CD14-positive monocyte (primary cell): ENCODE measurements around the gene SH3GL3. TPM values are rescaled to one million over a fixed set of nuclear protein-coding genes. Genes with fewer than 3 reads are reported as not detected.
A peak's percentile ranks its signal among the peaks of the same experiment; 100 is the strongest.

Experiments used
- DNase-seq, 3 donors: peaks; one replicate each; pipeline ENCODE4 v3.0.0-alpha.2; 2011 to 2022
- H2AFZ ChIP-seq: 2 replicates; pipeline ENCODE4 v1.6.0; 2012; ENCODE audit warnings: mild to moderate bottlenecking, low read depth, low read length, inconsistent platforms; ENCODE audit not compliant: insufficient read depth, poor library complexity, severe bottlenecking
- H3K27ac ChIP-seq, 2 donors: 1 replicate in 1 of 2; 2 replicates in 1 of 2; pipeline ENCODE4 v1.5.1; 2012 to 2013; ENCODE audit warnings: low read length in 2 of 2, control low read depth in 1 of 2, inconsistent platforms in 1 of 2, low read depth in 1 of 2, mild to moderate bottlenecking in 1 of 2
- H3K27me3 ChIP-seq, 2 donors: one replicate each; pipeline versions ENCODE4 v1.6.0 to v1.6.1; 2011 to 2013; ENCODE audit warnings: low read length in 2 of 2; ENCODE audit not compliant: control insufficient read depth in 2 of 2, insufficient read depth in 2 of 2
- H3K36me3 ChIP-seq, 2 donors: replicated peaks in 1 of 2; 1 replicate in 1 of 2; 2 replicates in 1 of 2; pipeline versions ENCODE4 v1.5.1 to v1.6.1; 2012 to 2013; ENCODE audit warnings: low read length in 2 of 2, control low read depth in 1 of 2, inconsistent platforms in 1 of 2, mild to moderate bottlenecking in 1 of 2; ENCODE audit not compliant: insufficient read depth in 2 of 2, control insufficient read depth in 1 of 2
- H3K4me1 ChIP-seq, 2 donors: 1 replicate in 1 of 2; 2 replicates in 1 of 2; pipeline versions ENCODE4 v1.5.1 to v1.6.1; 2012 to 2013; ENCODE audit warnings: low read length in 2 of 2, control low read depth in 1 of 2, inconsistent platforms in 1 of 2, mild to moderate bottlenecking in 1 of 2, moderate library complexity in 1 of 2; ENCODE audit not compliant: insufficient read depth in 2 of 2, control insufficient read depth in 1 of 2
- H3K4me2 ChIP-seq: replicated peaks from 2 replicates; pipeline ENCODE3; 2012; ENCODE audit warnings: low read length, moderate library complexity, mild to moderate bottlenecking; ENCODE audit not compliant: poor library complexity, severe bottlenecking; ENCODE audit errors: extremely low read depth
- H3K4me3 ChIP-seq, 3 experiments: fragments of 200-600 bp in 1 of 3; sonication (generic) in 1 of 3; replicated peaks in 1 of 3; 1 replicate in 2 of 3; 2 replicates in 1 of 3; pipeline ENCODE4 v1.5.1; 2011 to 2013; ENCODE audit warnings: low read length in 3 of 3, mild to moderate bottlenecking in 3 of 3, control low read depth in 2 of 3, low read depth in 2 of 3, inconsistent platforms in 1 of 3, moderate library complexity in 1 of 3
- H3K79me2 ChIP-seq: 2 replicates; pipeline ENCODE4 v1.6.0; 2012; ENCODE audit warnings: mild to moderate bottlenecking, control low read depth, inconsistent platforms, low read length, moderate library complexity; ENCODE audit not compliant: insufficient read depth
- H3K9ac ChIP-seq: 2 replicates; pipeline ENCODE4 v1.6.0; 2017; ENCODE audit warnings: low read length, mild to moderate bottlenecking; ENCODE audit not compliant: insufficient read depth, poor library complexity, severe bottlenecking
- H3K9me3 ChIP-seq, 2 donors: replicated peaks in 1 of 2; 1 replicate in 1 of 2; 2 replicates in 1 of 2; pipeline versions ENCODE4 v1.5.1 to v1.6.1; 2012 to 2013; ENCODE audit warnings: low read length in 2 of 2, control low read depth in 1 of 2; ENCODE audit not compliant: control insufficient read depth in 1 of 2, insufficient read depth in 1 of 2
- H4K20me1 ChIP-seq: 2 replicates; pipeline ENCODE4 v1.6.0; 2012; ENCODE audit warnings: mild to moderate bottlenecking, low read length, control low read depth, moderate library complexity; ENCODE audit not compliant: insufficient read depth
- H3K27ac Mint-ChIP-seq, 7 donors: one replicate each; pipeline ENCODE4 v1.8.0; 2020; ENCODE audit warnings: mild to moderate bottlenecking in 7 of 7, mixed read lengths in 7 of 7, moderate library complexity in 6 of 7, inconsistent platforms in 2 of 7
- H3K27me3 Mint-ChIP-seq, 3 donors: one replicate each; pipeline ENCODE4 v1.8.0; 2021 to 2022; ENCODE audit warnings: low read depth in 3 of 3, mild to moderate bottlenecking in 3 of 3, mixed read lengths in 3 of 3, moderate library complexity in 3 of 3, inconsistent platforms in 1 of 3
- H3K36me3 Mint-ChIP-seq, 2 donors: one replicate each; pipeline ENCODE4 v1.8.0; 2020; ENCODE audit warnings: mixed read lengths in 2 of 2, inconsistent platforms in 1 of 2, mild to moderate bottlenecking in 1 of 2
- H3K4me1 Mint-ChIP-seq: one replicate; pipeline ENCODE4 v1.8.0; 2020; ENCODE audit warnings: mild to moderate bottlenecking, mixed read lengths
- H3K4me3 Mint-ChIP-seq, 2 donors: one replicate each; pipeline ENCODE4 v1.8.0; 2020; ENCODE audit warnings: mild to moderate bottlenecking in 2 of 2, mixed read lengths in 2 of 2, moderate library complexity in 1 of 2
- H3K9me3 Mint-ChIP-seq, 7 donors: one replicate each; pipeline ENCODE4 v1.8.0; 2020 to 2022; ENCODE audit warnings: mixed read lengths in 7 of 7, mild to moderate bottlenecking in 6 of 7, moderate library complexity in 6 of 7, inconsistent platforms in 2 of 7
- WGBS: methylation state at CpG from one replicate; pipeline ENCODE4 v1.1.5; 2013; ENCODE audit warnings: missing lambda C conversion rate; ENCODE audit not compliant: insufficient coverage; 5-methylcytosine and 5-hydroxymethylcytosine counted together
- intact Hi-C, 2 donors: fragments of 100-400 bp; cut with micrococcal nuclease; formaldehyde crosslinking; loops; one replicate each; pipeline versions ENCODE4 v1.15.0 to v1.15.1; 2023
- polyA plus RNA-seq, 3 donors: library from polyadenylated mRNA; depleted of rRNA in 1 of 3; unstranded in 2 of 3; stranded (reverse) in 1 of 3; fragments of 300-500 nt in 2 of 3; fragments of >200 nt in 1 of 3; fragmentation: Illumina TruSeq in 2 of 3; gene quantifications; 1 replicate in 2 of 3; 2 replicates in 1 of 3; pipeline ENCODE4 v1.2.3, GENCODE V29; 2012 to 2021
- TF ChIP-seq, protein P1 (sequence below): fragments of 200-600 bp; IDR thresholded peaks from one replicate; pipeline ENCODE4 v1.8.0; 2022; ENCODE audit warnings: antibody characterized with exemption, mild to moderate bottlenecking

SH3GL3 gene
- polyA plus RNA-seq, 3 donors: not detected

DNA sequence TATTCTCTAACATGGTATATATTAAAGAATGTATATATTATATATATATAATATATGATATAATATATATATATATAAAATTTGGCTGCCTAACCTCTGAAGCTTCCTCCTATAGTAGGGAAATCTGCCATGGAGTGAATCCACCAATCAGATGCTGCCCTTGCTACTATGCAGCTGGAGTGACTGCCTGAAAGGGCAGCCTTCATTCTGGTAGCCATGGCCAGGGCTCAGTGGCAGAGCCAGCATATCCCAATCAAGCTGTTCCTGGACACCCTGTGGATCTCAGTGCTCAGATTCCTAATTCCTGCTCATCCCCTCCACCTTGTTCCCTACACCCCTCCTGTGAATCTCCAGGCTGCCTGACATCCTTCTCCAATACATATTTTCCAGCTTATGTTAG lies 2.2 kb upstream of the SH3GL3 start:
- Histone ChIP-seq H3K9ac (no peak overlapping the region), H2AFZ (no peak overlapping the region), H3K9me3 (peaks cover 4 to 9% of the 10 kb centered on the region in 2 donors), H3K4me2 (no peak overlapping the region), H3K27ac (no peak overlapping the region), H3K4me3 (no peak overlapping the region), H3K27me3 (peaks cover 33 to 43% of the 10 kb centered on the region in 2 donors), H4K20me1 (no peaks in the 10 kb centered on the region), H3K4me1 (peaks cover 13 to 16% of the 10 kb centered on the region in 2 donors), H3K79me2 (no peaks in the 10 kb centered on the region), H3K36me3 (no peaks in the 10 kb centered on the region)
- Mint-ChIP-seq H3K9me3 (peaks cover 0 to 6% (median 2%) of the 10 kb centered on the region in 7 donors), H3K36me3 (no peaks in the 10 kb centered on the region), H3K27ac (no peak overlapping the region), H3K4me3 (peak overlapping the region in 1 of 2 donors; percentile 14), H3K27me3 (peaks cover 42 to 56% (median 52%) of the 10 kb centered on the region in 3 donors), H3K4me1 (peaks cover 10% of the 10 kb centered on the region)
- no peak for DNase-seq
- TF ChIP-seq, protein P1, sequence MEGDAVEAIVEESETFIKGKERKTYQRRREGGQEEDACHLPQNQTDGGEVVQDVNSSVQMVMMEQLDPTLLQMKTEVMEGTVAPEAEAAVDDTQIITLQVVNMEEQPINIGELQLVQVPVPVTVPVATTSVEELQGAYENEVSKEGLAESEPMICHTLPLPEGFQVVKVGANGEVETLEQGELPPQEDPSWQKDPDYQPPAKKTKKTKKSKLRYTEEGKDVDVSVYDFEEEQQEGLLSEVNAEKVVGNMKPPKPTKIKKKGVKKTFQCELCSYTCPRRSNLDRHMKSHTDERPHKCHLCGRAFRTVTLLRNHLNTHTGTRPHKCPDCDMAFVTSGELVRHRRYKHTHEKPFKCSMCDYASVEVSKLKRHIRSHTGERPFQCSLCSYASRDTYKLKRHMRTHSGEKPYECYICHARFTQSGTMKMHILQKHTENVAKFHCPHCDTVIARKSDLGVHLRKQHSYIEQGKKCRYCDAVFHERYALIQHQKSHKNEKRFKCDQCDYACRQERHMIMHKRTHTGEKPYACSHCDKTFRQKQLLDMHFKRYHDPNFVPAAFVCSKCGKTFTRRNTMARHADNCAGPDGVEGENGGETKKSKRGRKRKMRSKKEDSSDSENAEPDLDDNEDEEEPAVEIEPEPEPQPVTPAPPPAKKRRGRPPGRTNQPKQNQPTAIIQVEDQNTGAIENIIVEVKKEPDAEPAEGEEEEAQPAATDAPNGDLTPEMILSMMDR: no peak
- intact Hi-C loops: no loop called here

DNA sequence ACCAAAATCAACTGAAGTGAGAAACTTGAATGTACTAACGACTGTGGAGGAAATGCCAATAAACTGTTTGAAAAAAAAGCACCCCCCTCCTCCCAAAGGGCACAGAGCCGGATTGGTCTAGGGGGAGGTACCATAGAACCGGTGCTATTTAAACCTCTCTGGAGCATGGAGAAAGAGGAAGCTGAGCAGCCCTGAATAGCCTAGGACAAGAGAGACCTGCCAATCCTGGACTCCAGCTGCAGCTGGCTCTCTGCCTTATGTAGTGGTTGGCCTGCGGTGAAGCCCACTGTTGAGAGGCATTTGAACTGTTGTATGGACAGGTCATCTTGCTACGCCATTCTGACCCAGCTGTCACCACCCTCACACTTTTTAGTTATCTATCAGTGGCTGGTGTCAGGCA lies 1.5 kb upstream of the SH3GL3 start:
- Mint-ChIP-seq H3K27me3 (peaks cover 42 to 55% (median 54%) of the 10 kb centered on the region in 3 donors), H3K27ac (no peak overlapping the region), H3K9me3 (peaks cover 0 to 6% (median 2%) of the 10 kb centered on the region in 7 donors), H3K36me3 (no peaks in the 10 kb centered on the region), H3K4me1 (peaks cover 10% of the 10 kb centered on the region), H3K4me3 (peak overlapping the region in 1 of 2 donors; percentile 48)
- H3K4me3 ChIP-seq: no peak overlapping the region
- no peak overlapping the region for H3K4me2 ChIP-seq
- H3K27me3 ChIP-seq: peaks cover 37 to 47% of the 10 kb centered on the region in 2 donors
- no peaks in the 10 kb centered on the region for H3K36me3 ChIP-seq
- no peak overlapping the region for H3K9ac ChIP-seq
- no peaks in the 10 kb centered on the region for H3K79me2 ChIP-seq
- WGBS: 14% methylated on average over 2 of the region's 5 CpGs
- TF ChIP-seq, protein P1: no peak
- intact Hi-C loops: no loop called here
- no peak overlapping the region for H2AFZ ChIP-seq
- peaks cover 4 to 9% of the 10 kb centered on the region in 2 donors for H3K9me3 ChIP-seq
- H3K27ac ChIP-seq: no peak overlapping the region
- no peaks in the 10 kb centered on the region for H4K20me1 ChIP-seq
- H3K4me1 ChIP-seq: peaks cover 13 to 16% of the 10 kb centered on the region in 2 donors
- DNase-seq: no peak
